Ovary (tissue), 9 donors: ENCODE measurements around the gene FBXL7. TPM values are rescaled to one million over a fixed set of nuclear protein-coding genes. Genes with fewer than 3 reads are reported as not detected.

Experiments used
- DNase-seq, 5 donors: peaks; one replicate each; pipeline ENCODE4 v3.0.0-alpha.2; 2019 to 2020
- H3K27ac ChIP-seq, 2 donors: fragments of 200-600 bp; one replicate each; pipeline versions ENCODE4 v1.5.1 to v1.8.0; 2019 to 2022
- H3K27me3 ChIP-seq: fragments of 200-600 bp; one replicate; pipeline ENCODE4 v1.8.0; 2022
- H3K36me3 ChIP-seq: fragments of 200-600 bp; sonication (generic); one replicate; pipeline ENCODE4 v1.5.1; 2019
- H3K4me1 ChIP-seq: one replicate; pipeline ENCODE4 v1.8.1; 2013; ENCODE audit warnings: mild to moderate bottlenecking, moderate library complexity; ENCODE audit not compliant: insufficient read depth
- H3K4me3 ChIP-seq: fragments of 200-600 bp; sonication (generic); one replicate; pipeline ENCODE4 v1.5.1; 2017
- H3K9me3 ChIP-seq, 2 donors: fragments of 200-600 bp in 1 of 2; sonication (generic) in 1 of 2; one replicate each; pipeline versions ENCODE4 v1.5.1 to v1.8.1; 2013 to 2019; ENCODE audit warnings: mild to moderate bottlenecking in 1 of 2, moderate library complexity in 1 of 2
- CTCF ChIP-seq, 3 donors: fragments of 450-650 bp in 2 of 3; fragments of 200-600 bp in 1 of 3; IDR thresholded peaks; one replicate each; pipeline versions ENCODE4 v1.5.1 to v1.8.0; 2016 to 2022; ENCODE audit warnings: antibody characterized with exemption in 3 of 3, mild to moderate bottlenecking in 1 of 3
- EP300 ChIP-seq: sonication (generic); formaldehyde crosslinking; IDR thresholded peaks from one replicate; pipeline ENCODE4 v1.6.1; 2017; ENCODE audit warnings: antibody characterized with exemption
- POLR2A ChIP-seq: fragments of 450-650 bp; IDR thresholded peaks from one replicate; pipeline ENCODE4 v1.6.1; 2017; ENCODE audit warnings: antibody characterized with exemption, mild to moderate bottlenecking, moderate library complexity
- WGBS, 3 donors: extraction: QIAGEN DNeasy Blood & Tissue Kit in 1 of 3; methylation state at CpG; one replicate each; pipeline versions ENCODE4 v1.1.5 to v1.1.7; 2013 to 2017; 5-methylcytosine and 5-hydroxymethylcytosine counted together
- intact Hi-C, 4 donors: fragments of 100-400 bp; cut with DNase I; formaldehyde crosslinking; loops; one replicate each; pipeline versions ENCODE4 v1.11.0 to v1.15.1; 2022 to 2023
- polyA plus RNA-seq, 2 donors: library from polyadenylated mRNA; stranded (reverse); fragments of 200-250 nt in 1 of 2; fragments of 350-450 nt in 1 of 2; fragmentation: Illumina TruSeq in 1 of 2; extraction: RNeasy Lipid Tissue Mini Kit (QIAGEN cat#74804) in 1 of 2; gene quantifications; one replicate each; pipeline ENCODE4 v1.2.3, GENCODE V29; 2013 to 2014
- total RNA-seq, 7 donors: library from RNA; depleted of rRNA in 2 of 7; stranded (reverse); fragments of >200 nt in 2 of 7; fragmentation: NEBNext Ultra II Directional in 3 of 7; extraction: Animal tissue kit (Norgen Biotek cat#: 25700) in 3 of 7; gene quantifications; one replicate each; pipeline versions ENCODE4 v1.1.0 to v1.2.4, GENCODE V29; 2016 to 2023
- donor health status: DM: no; HTN: no; CAD: no; lungs with moderate emphysema.
- donor health status: DM: no; HTN: no; CAD: no.
- donor health status: Bipolar disorder and iron deficiency.
- donor health status: DM: yes; HTN: yes; CAD: no.
- donor health status: DM: no; HTN: no; CAD: no.
- donor health status: DM: yes; HTN: yes; CAD: no.

FBXL7 gene
- total and polyA plus RNA-seq, 9 donors: 21.1 to 40.9 (median 29.2) TPM

GRCh38 chr5:15772131-15772530 lies 272.2 kb downstream of the FBXL7 start:
- 93 to 100% (median 100%) methylated on average over 1 of the region's 1 CpG for WGBS, 3 donors
- no peak for DNase-seq
- H3K27me3 ChIP-seq: no peaks in the 10 kb centered on the region
- TF ChIP-seq CTCF (IDR thresholded peaks at IDR 0.05) (no peak), POLR2A (no peak), EP300 (no peak)
- no peaks in the 10 kb centered on the region for H3K4me1 ChIP-seq
- no peak overlapping the region for H3K27ac ChIP-seq
- intact Hi-C loops: no loop called here
- H3K9me3 ChIP-seq: no peaks in the 10 kb centered on the region
- no peaks in the 10 kb centered on the region for H3K36me3 ChIP-seq
- H3K4me3 ChIP-seq: no peak overlapping the region

GRCh38 chr5:15774632-15775031 lies 274.7 kb downstream of the FBXL7 start:
- Histone ChIP-seq H3K36me3 (no peaks in the 10 kb centered on the region), H3K9me3 (no peaks in the 10 kb centered on the region), H3K4me3 (no peak overlapping the region), H3K4me1 (no peaks in the 10 kb centered on the region), H3K27ac (no peak overlapping the region), H3K27me3 (no peaks in the 10 kb centered on the region)
- 60 to 69% (median 64%) methylated on average over 2 of the region's 2 CpGs for WGBS, 3 donors
- DNase-seq: no peak
- intact Hi-C loops: no loop called here
- TF ChIP-seq CTCF (IDR thresholded peaks at IDR 0.05) (no peak), EP300 (no peak), POLR2A (no peak)

GRCh38 chr5:15776346-15776745 lies 276.4 kb downstream of the FBXL7 start:
- Histone ChIP-seq H3K36me3 (no peaks in the 10 kb centered on the region), H3K9me3 (no peaks in the 10 kb centered on the region), H3K27ac (no peak overlapping the region), H3K27me3 (no peaks in the 10 kb centered on the region), H3K4me1 (no peaks in the 10 kb centered on the region), H3K4me3 (no peak overlapping the region)
- no peak for TF ChIP-seq EP300
- TF ChIP-seq POLR2A: no peak
- no peak for TF ChIP-seq CTCF (IDR thresholded peaks at IDR 0.05)
- DNase-seq: no peak
- intact Hi-C loops: no loop called here
- 90 to 94% (median 92%) methylated on average over 2 of the region's 2 CpGs for WGBS, 3 donors

GRCh38 chr5:15783734-15784133 lies 283.8 kb downstream of the FBXL7 start:
- Histone ChIP-seq H3K27me3 (no peaks in the 10 kb centered on the region), H3K4me1 (no peaks in the 10 kb centered on the region), H3K9me3 (no peaks in the 10 kb centered on the region), H3K27ac (no peak overlapping the region), H3K36me3 (no peaks in the 10 kb centered on the region), H3K4me3 (no peak overlapping the region)
- intact Hi-C loops: no loop called here
- no peak for TF ChIP-seq CTCF (IDR thresholded peaks at IDR 0.05)
- no peak for TF ChIP-seq POLR2A
- TF ChIP-seq EP300: no peak
- DNase-seq: no peak

GRCh38 chr5:15785531-15785981 lies 285.6 kb downstream of the FBXL7 start:
- intact Hi-C loops: no loop called here
- H3K4me3 ChIP-seq: no peak overlapping the region
- no peaks in the 10 kb centered on the region for H3K4me1 ChIP-seq
- TF ChIP-seq EP300 (no peak), CTCF (IDR thresholded peaks at IDR 0.05) (no peak), POLR2A (no peak)
- H3K9me3 ChIP-seq: no peaks in the 10 kb centered on the region
- no peaks in the 10 kb centered on the region for H3K36me3 ChIP-seq
- 91 to 92% (median 91%) methylated on average over 5 of the region's 5 CpGs for WGBS, 3 donors
- DNase-seq: no peak
- H3K27me3 ChIP-seq: no peaks in the 10 kb centered on the region
- H3K27ac ChIP-seq: no peak overlapping the region
